Neural progenitor cell (in vitro differentiated cells): Measurements from ENCODE around the gene HS3ST4.

Source experiments
- EZH2 ChIP-seq: fragments of 200-600 bp; sonication (generic); IDR thresholded peaks from 2 replicates; pipeline ENCODE4 v1.6.1; 2017; ENCODE audit warnings: antibody characterized with exemption, mild to moderate bottlenecking, moderate library complexity
- EZH2phosphoT487 ChIP-seq: fragments of 200-600 bp; sonication (generic); IDR thresholded peaks from 2 replicates; pipeline ENCODE4 v1.6.1; 2017; ENCODE audit warnings: antibody characterized with exemption
- TF ChIP-seq, protein P1 (sequence below): fragments of 200-600 bp; sonication (generic); IDR thresholded peaks from 2 replicates; pipeline ENCODE4 v1.5.1; 2017; ENCODE audit warnings: antibody characterized with exemption, mild to moderate bottlenecking

DNA sequence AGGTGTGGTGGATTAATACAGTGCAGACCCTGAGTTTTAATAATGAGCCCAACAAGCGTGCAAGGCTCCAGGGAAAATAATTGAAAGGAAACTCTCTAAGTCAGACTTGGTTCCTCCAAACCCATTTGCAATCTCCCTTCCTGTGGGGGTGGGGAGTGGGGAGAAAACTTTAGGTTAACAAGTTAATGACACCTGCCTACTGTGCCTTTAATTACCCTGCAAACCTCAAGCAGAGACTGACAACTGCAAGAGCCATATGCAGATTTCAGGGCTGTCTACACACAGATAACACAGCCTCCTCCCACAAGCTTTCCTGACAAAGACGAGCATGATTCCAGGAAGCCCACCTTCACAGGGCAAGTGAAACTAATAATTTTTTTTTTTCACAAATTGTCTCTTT is 359.3 kb downstream of the HS3ST4 start:
- TF ChIP-seq, protein P1, sequence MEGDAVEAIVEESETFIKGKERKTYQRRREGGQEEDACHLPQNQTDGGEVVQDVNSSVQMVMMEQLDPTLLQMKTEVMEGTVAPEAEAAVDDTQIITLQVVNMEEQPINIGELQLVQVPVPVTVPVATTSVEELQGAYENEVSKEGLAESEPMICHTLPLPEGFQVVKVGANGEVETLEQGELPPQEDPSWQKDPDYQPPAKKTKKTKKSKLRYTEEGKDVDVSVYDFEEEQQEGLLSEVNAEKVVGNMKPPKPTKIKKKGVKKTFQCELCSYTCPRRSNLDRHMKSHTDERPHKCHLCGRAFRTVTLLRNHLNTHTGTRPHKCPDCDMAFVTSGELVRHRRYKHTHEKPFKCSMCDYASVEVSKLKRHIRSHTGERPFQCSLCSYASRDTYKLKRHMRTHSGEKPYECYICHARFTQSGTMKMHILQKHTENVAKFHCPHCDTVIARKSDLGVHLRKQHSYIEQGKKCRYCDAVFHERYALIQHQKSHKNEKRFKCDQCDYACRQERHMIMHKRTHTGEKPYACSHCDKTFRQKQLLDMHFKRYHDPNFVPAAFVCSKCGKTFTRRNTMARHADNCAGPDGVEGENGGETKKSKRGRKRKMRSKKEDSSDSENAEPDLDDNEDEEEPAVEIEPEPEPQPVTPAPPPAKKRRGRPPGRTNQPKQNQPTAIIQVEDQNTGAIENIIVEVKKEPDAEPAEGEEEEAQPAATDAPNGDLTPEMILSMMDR, result no peak
- TF ChIP-seq EZH2, result no peak
- no peak for TF ChIP-seq EZH2phosphoT487
